H1 (cell line): ENCODE results near the gene TCF20. TPM values are rescaled to one million over a fixed set of nuclear protein-coding genes. Genes with fewer than 3 reads are reported as not detected.

Experiments
- HDAC6 ChIP-seq: IDR thresholded peaks from one replicate; pipeline ENCODE4 v1.7.1; 2012; ENCODE audit warnings: low read depth, mild to moderate bottlenecking, inconsistent platforms, low read length, moderate library complexity
- JUN ChIP-seq: IDR thresholded peaks from 2 replicates; pipeline ENCODE4 v1.6.1; 2011; ENCODE audit warnings: low read depth, mild to moderate bottlenecking, improper control_type of control experiment, low read length
- KDM5A ChIP-seq: fragments of 200-600 bp; IDR thresholded peaks from 2 replicates; pipeline ENCODE4 v1.7.1; 2012; ENCODE audit warnings: mild to moderate bottlenecking, low read length, inconsistent platforms, mixed read lengths
- RXRA ChIP-seq: IDR thresholded peaks from 2 replicates; pipeline ENCODE4 v1.6.1; 2011; ENCODE audit warnings: low read depth, mild to moderate bottlenecking, low read length, moderate library complexity; ENCODE audit not compliant: insufficient read depth
- SAP30 ChIP-seq: fragments of 300-600 bp; sonication (generic); IDR thresholded peaks from 2 replicates; pipeline ENCODE4 v1.7.1; 2012; ENCODE audit warnings: low read length, moderate library complexity, mild to moderate bottlenecking, inconsistent platforms; ENCODE audit not compliant: insufficient read depth, insufficient replicate concordance
- TBP ChIP-seq: IDR thresholded peaks from 2 replicates; pipeline ENCODE4 v1.6.1; 2011; ENCODE audit warnings: low read depth, low read length, improper control_type of control experiment
- ZNF274 ChIP-seq: IDR thresholded peaks from 2 replicates; pipeline ENCODE4 v1.7.0; 2012; ENCODE audit warnings: low read length, borderline replicate concordance; ENCODE audit errors: extremely low read depth
- polyA plus RNA-seq, 7 experiments: library from polyadenylated mRNA; depleted of rRNA in 3 of 7; stranded (reverse) in 5 of 7; unstranded in 2 of 7; fragments of >200 nt in 5 of 7; fragments of 200-250 nt in 2 of 7; gene quantifications; 1 replicate in 5 of 7; 2 replicates in 1 of 7; 4 replicates in 1 of 7; pipeline versions ENCODE4 v1.2.1 to v1.2.3, GENCODE V29; 2011 to 2013; ENCODE audit warnings: missing spikeins in 2 of 7, mixed read lengths in 2 of 7
- total RNA-seq: library from RNA; stranded (reverse); fragmentation: NEBNext Ultra II Directional; extraction: Animal tissue kit (Norgen Biotek cat#: 25700); gene quantifications from 2 replicates; pipeline ENCODE4 v1.2.1, GENCODE V29; 2021

The TCF20 gene
- total and polyA plus RNA-seq, 2 of the 8 experiments (the other 6 are each of a cell fraction or from before 2014, with no cell fraction given): 22.0 to 79.8 TPM

GRCh38 chr22:42258126-42258525 lies 12.3 kb downstream of the TCF20 start (continued):
- TF ChIP-seq ZNF274 (no peak), KDM5A (no peak), SAP30 (no peak), TBP (no peak), HDAC6 (no peak), JUN (no peak), RXRA (no peak)
- TF ChIP-seq, all 59 proteins: peak for 0
